ENCODE measurements around the gene FAM149B1. TPM values are rescaled to one million over a fixed set of nuclear protein-coding genes. Genes with fewer than 3 reads are reported as not detected.

The FAM149B1 gene
- total RNA-seq, 2 experiments from 2014 or later: 7.0 to 7.7 TPM

GRCh38 chr10:73126343-73126742, 41.6 kb upstream of the FAM149B1 start:
- Histone ChIP-seq H3K27me3 (ENCODE audit: control insufficient read depth in 1 of 2, insufficient read depth in 2 of 2, low read length in 2 of 2) (no peaks in the 10 kb centered on the region), H3K36me3 (ENCODE audit: insufficient read depth, low read length) (peaks cover 44% of the 10 kb centered on the region), H3K9me3 (ENCODE audit: control insufficient read depth in 1 of 2, insufficient read depth in 1 of 2, low read length in 2 of 2) (no peaks in the 10 kb centered on the region), H3K27ac (ENCODE audit: low read depth in 1 of 2, low read length in 2 of 2) (no peak overlapping the region), H3K4me3 (ENCODE audit: low read length) (no peak overlapping the region), H3K4me1 (ENCODE audit: insufficient read depth, low read length) (no peaks in the 10 kb centered on the region)
- ChIA-PET POLR2A (no interaction called here), CTCF (no interaction called here)
- no peak overlapping the region for H3K27ac Mint-ChIP-seq
- H3K4me3 Mint-ChIP-seq: no peak overlapping the region
- ATAC-seq (ENCODE audit: poor library complexity) (no peak), DNase-seq (no peak)
- intact Hi-C loops (cut with DNase I, micrococcal nuclease): no loop called here
- no peaks in the 10 kb centered on the region for H3K27me3 Mint-ChIP-seq
- H3K9me3 Mint-ChIP-seq: no peaks in the 10 kb centered on the region
- H3K4me1 Mint-ChIP-seq (ENCODE audit: low read depth): no peaks in the 10 kb centered on the region
- no peak for TF ChIP-seq CTCF (IDR thresholded peaks at IDR 0.05)
- H3K36me3 Mint-ChIP-seq (ENCODE audit: low read depth): peaks cover 71% of the 10 kb centered on the region

- no peaks in the 10 kb centered on the region for H3K9me3 ChIP-seq (ENCODE audit: control insufficient read depth in 1 of 2, insufficient read depth in 1 of 2, low read length in 2 of 2)
- no peaks in the 10 kb centered on the region for H3K4me1 Mint-ChIP-seq (ENCODE audit: low read depth)
- intact Hi-C loops (cut with DNase I, micrococcal nuclease): no loop called here
- H3K27me3 ChIP-seq (ENCODE audit: control insufficient read depth in 1 of 2, insufficient read depth in 2 of 2, low read length in 2 of 2): no peaks in the 10 kb centered on the region
- no peak for TF ChIP-seq CTCF (IDR thresholded peaks at IDR 0.05)
- POLR2A ChIA-PET: no interaction called here
- no peak overlapping the region for H3K27ac ChIP-seq (ENCODE audit: low read depth in 1 of 2, low read length in 2 of 2)
- ATAC-seq (ENCODE audit: poor library complexity) (no peak), DNase-seq (no peak)
- H3K27ac Mint-ChIP-seq: no peak overlapping the region
- H3K36me3 Mint-ChIP-seq (ENCODE audit: low read depth): peaks cover 84% of the 10 kb centered on the region
- no peaks in the 10 kb centered on the region for H3K9me3 Mint-ChIP-seq
- CTCF ChIA-PET: no interaction called here
- H3K4me3 Mint-ChIP-seq: no peak overlapping the region
- no peaks in the 10 kb centered on the region for H3K27me3 Mint-ChIP-seq
- H3K4me3 ChIP-seq (ENCODE audit: low read length): no peak overlapping the region
- peaks cover 73% of the 10 kb centered on the region for H3K36me3 ChIP-seq (ENCODE audit: insufficient read depth, low read length)
- no peaks in the 10 kb centered on the region for H3K4me1 ChIP-seq (ENCODE audit: insufficient read depth, low read length)
Measured at GRCh38 chr10:73131301-73131700, 36.6 kb upstream of the FAM149B1 start.

DNA sequence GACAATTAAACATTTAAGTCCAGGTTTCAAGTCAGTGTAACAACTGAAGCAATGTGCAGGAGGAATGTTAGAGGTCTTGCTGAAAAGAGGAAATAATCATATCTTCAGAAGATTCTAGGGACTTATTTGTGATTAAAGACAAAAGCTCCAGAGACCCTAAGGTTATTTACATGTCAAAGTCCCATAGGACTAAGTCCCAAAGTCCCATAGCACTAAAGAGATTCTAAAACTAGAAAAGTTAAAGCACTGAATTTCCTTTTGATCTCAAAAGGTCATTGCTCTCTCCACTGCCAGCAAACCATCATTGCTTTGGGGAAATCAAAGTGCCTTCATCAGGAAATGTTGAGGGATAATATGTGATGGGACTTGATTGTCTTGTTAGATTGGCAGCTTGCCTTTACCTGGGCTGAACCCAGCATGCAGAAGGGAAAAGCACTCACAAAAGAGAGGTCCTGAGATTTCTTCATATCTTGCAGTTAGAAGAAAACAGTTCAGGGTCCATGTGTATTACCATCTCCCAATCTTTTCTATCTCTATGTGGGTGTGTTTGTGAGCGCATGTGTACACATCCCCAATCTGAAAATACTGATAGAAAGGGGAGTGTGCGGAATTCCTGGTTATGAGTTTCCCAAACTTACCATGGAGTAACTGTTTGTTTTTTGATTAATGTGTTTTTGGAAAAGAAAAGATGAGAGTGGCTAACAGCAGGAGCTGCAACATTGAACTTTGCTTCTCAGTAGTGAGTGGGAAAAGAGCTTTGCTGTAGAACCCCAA, 35.8 kb upstream of the FAM149B1 start:
- Histone ChIP-seq H3K4me1 (ENCODE audit: insufficient read depth, low read length) (no peaks in the 10 kb centered on the region), H3K4me3 (ENCODE audit: low read length) (no peak overlapping the region), H3K9me3 (ENCODE audit: control insufficient read depth in 1 of 2, insufficient read depth in 1 of 2, low read length in 2 of 2) (no peaks in the 10 kb centered on the region), H3K27ac (ENCODE audit: low read depth in 1 of 2, low read length in 2 of 2) (no peak overlapping the region), H3K36me3 (ENCODE audit: insufficient read depth, low read length) (peaks cover 77% of the 10 kb centered on the region), H3K27me3 (ENCODE audit: control insufficient read depth in 1 of 2, insufficient read depth in 2 of 2, low read length in 2 of 2) (no peaks in the 10 kb centered on the region)
- ATAC-seq (ENCODE audit: poor library complexity): no peak
- Mint-ChIP-seq H3K36me3 (ENCODE audit: low read depth) (peaks cover 84% of the 10 kb centered on the region), H3K9me3 (no peaks in the 10 kb centered on the region), H3K27me3 (no peaks in the 10 kb centered on the region), H3K27ac (no peak overlapping the region), H3K4me1 (ENCODE audit: low read depth) (no peaks in the 10 kb centered on the region), H3K4me3 (no peak overlapping the region)
- intact Hi-C loops (cut with DNase I, micrococcal nuclease): no loop called here
- no peak for TF ChIP-seq CTCF (IDR thresholded peaks at IDR 0.05)
- no peak for DNase-seq
- ChIA-PET POLR2A (interaction anchor here (0.6 kb wide), 1 partner anchor 70 kb away, joined by 4 read pairs; no protein-coding TSS in a partner anchor), CTCF (interaction anchor here (1.0 kb wide), 1 partner anchor 35 kb away, joined by 3 read pairs; the partner anchor contains the start of gene P4HA1)
